SIG-M5 (cell line): Measurements from ENCODE around the gene CAPN13.

Source experiments
- DNase-seq: peaks from one replicate; lab custom pipeline; 2025; lab: John Stamatoyannopoulos, UW

Gene CAPN13, protein sequence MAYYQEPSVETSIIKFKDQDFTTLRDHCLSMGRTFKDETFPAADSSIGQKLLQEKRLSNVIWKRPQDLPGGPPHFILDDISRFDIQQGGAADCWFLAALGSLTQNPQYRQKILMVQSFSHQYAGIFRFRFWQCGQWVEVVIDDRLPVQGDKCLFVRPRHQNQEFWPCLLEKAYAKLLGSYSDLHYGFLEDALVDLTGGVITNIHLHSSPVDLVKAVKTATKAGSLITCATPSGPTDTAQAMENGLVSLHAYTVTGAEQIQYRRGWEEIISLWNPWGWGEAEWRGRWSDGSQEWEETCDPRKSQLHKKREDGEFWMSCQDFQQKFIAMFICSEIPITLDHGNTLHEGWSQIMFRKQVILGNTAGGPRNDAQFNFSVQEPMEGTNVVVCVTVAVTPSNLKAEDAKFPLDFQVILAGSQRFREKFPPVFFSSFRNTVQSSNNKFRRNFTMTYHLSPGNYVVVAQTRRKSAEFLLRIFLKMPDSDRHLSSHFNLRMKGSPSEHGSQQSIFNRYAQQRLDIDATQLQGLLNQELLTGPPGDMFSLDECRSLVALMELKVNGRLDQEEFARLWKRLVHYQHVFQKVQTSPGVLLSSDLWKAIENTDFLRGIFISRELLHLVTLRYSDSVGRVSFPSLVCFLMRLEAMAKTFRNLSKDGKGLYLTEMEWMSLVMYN

GRCh38 chr2:30807249-30807648, at the start of gene CAPN13:
Gene CAPN13 (minus strand): TSS chr2:30807446. CDS start chr2:30787325, 20,121 bp downstream.
- DNase-seq = no peak

DNA sequence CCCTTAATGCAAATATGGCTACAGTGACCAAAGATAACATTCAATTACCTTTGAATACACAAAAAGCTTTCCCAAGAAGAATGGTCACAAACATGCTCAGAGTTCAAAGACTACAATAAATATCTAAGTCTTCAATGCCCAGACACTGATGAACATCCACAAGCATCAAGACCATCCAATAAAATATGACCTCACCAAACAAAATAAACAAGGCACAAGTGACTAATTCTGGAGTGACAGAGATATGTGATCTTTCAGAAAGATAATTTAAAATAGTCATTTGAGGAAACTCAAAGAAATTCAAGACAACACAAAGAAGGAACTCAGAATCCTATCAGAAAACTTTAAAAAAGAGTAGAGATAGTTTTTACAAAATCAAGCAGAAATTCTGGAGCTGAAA, 40.6 kb upstream of the CAPN13 start:
- no peak for DNase-seq

GRCh38 chr2:30847329-30847728, 40.1 kb upstream of the CAPN13 start:
- DNase-seq = no peak

DNA sequence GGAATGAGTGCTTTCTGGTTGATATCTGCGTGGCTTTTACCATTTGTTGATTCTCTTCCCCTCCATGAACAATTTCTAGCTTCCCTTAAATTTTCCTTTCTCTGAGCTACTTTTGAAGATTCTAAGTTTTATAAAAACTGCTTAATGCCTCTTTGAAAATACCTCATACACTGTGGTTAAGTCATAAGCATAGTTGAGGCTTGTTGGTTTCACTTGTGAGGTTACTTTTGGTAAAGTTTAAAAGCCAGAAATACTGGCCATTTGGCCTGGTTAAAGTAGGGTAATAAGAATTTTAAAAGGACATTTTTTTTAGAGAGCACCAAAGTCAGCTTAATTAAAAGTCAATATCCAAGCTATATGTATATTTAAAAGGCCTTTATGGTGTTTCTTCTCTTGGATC, 21.3 kb upstream of the CAPN13 start:
- no peak for DNase-seq

- no peak for DNase-seq
Observed at GRCh38 chr2:30826916-30827315, 19.7 kb upstream of the CAPN13 start.

- DNase-seq = no peak
Observed at GRCh38 chr2:30826481-30826880, 19.2 kb upstream of the CAPN13 start.

- no peak for DNase-seq
Observed at GRCh38 chr2:30823452-30823851, 16.2 kb upstream of the CAPN13 start.

- no peak for DNase-seq
Observed at GRCh38 chr2:30821960-30822359, 14.7 kb upstream of the CAPN13 start.

DNA sequence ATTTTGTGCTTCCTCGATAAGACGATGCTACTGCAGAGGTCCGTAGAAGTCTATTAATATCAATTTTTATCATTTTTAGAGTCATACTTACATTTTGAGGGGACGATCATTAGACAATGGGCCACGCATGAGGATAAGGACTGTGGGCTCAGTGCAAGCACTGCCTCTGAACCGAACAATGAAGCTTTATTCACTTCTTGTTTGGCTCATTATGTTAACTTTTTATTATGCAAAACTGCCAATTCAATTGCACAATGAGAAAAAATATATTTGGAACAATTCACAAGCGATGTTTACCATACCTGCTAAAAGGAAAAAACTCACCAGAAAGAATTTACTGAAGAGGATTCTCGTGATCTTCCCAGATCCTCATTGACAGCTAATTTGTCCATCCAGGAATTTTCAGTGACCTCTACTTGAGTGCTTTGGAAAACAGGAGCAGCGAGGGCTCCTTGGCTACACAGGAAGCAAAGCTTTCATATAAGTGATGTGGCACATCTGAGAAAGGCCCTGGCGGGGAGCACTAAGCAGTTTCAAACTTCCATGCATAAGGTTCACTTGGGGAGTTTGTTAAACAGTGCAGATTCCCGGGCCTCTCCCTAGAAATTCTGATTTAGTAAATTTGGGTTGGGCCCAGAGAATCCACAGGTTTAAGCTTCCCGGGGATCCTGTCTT, 13.3 kb upstream of the CAPN13 start:
- no peak for DNase-seq

- no peak for DNase-seq
Observed at GRCh38 chr2:30809938-30810337, 2.7 kb upstream of the CAPN13 start.

- no peak for DNase-seq
Observed at GRCh38 chr2:30808695-30809094, 1.4 kb upstream of the CAPN13 start.

- no peak for DNase-seq
Observed at GRCh38 chr2:30803281-30803680, 4.0 kb downstream of the CAPN13 start.

DNA sequence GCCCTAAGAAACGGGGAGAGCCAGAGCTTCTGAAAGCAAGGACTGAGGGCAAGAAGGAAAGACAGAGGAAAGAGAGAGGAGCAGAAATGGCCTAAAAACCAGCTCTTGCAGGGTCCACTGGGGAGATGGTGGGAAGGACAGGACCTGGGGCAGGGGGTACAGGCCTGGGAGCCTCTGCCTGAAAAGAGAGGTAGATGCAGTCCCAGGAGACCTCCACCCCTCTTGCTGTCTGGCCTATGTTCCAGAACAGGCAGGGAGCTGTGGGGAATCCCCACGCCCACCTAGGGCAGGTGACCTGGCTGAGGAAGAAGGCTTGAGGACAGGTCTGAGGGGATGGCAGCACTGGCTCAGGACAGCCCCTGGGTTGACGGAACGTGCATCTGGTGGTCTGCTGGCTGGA, 4.6 kb downstream of the CAPN13 start:
- DNase-seq = no peak

DNA sequence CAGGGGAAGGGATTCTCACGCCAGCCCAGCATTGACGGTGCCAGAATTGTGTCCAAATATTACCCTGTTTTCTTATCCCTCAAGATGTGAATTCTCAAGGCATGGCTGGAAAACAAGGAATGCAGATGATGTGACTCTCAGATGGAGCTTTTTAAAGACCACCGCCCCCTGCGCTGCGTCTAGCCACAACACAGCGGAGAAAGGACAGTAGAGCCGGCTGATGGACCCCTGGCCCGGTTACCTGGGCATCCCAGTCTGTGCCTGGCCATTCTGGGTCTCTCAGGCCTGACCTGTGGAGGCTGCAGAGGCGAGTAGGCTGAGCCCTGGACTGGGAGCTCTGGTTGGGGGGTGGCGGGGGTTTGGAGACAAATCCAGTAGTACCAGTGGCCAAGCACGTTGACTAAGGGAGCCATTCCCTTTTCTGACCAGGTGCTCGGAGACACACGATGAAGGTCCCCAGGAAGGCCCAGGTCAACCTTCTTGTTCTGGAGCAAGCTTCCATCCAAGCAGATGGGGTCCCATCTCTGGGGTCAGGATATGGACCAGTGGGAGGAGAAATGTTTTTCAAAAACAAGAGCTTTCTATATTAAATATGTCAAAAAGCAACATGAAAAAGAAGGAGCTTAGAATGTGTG, 5.3 kb downstream of the CAPN13 start:
- no peak for DNase-seq

GRCh38 chr2:30800159-30800558, 7.1 kb downstream of the CAPN13 start:
- DNase-seq = no peak

DNA sequence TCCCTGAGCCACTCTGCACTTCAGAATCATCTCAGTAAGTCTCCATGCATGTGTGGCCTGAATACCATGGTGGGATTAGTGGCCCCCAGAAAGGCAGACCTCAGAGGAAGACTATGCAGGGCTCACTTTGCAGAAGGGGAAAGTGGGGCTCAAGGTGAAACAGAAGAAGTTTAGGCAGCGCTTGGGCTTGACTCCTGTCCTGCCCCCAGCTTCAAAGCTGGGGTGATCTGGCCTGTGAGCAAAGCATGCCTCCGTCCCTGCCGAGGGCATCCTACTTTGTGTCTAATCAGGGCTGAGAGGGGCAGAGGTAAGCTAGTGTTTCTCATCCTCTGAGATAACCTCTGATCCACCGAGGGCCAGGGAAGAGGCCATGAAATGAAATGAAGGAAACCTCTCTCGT, 7.9 kb downstream of the CAPN13 start:
- no peak for DNase-seq

DNA sequence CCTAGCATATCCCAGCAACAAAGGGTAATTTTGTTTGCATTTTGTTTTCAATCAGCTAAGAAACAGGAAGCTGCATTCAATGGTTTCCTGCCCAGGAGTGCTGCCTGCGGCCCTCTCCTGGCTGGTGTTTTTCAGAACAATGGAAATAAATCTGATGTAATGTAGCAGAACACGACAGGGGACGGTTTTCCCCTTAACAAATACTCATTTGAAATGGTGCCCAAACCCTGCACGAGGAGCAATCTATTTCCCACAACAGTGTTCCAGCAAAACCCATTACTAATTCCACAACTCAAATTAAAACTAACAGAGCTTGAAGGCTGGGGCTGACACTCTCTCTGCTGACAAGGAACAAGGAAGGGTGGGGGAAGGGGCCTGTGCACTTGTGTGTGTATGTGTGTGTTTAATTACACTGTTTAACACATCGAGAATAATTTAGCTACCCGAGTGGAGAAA, 8.7 kb downstream of the CAPN13 start:
- no peak for DNase-seq

DNA sequence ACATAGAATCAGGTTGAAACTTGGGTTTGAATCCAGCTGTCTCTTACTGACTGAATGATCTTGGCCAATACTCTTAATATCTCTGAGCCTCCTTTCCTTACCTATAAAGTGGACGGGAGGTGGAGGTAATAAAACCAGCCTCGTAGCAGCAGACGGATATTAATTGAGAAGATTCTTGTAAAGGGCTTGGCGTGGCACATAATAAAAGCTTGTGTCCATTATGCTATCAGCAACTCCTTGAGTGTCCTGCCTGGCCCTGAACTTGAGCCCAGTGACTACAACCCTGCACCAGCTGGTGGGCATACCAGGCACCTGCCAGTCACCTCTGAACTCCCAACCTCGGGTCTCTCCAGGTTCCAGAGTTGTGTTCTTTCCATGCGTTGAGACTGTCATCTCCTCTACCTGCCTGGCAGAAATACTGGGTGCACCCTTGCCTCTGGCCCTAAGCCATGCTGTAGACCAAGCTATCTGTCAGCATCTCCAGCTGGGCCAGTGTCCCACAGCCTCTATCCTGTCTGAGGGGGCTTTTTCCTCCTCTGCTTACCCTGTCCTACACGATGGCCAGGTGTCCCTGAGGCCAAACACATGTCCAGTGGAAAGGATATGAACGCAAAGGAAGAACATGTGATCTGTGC, 9.7 kb downstream of the CAPN13 start:
- DNase-seq = no peak

GRCh38 chr2:30796699-30797098, 10.5 kb downstream of the CAPN13 start:
- no peak for DNase-seq

DNA sequence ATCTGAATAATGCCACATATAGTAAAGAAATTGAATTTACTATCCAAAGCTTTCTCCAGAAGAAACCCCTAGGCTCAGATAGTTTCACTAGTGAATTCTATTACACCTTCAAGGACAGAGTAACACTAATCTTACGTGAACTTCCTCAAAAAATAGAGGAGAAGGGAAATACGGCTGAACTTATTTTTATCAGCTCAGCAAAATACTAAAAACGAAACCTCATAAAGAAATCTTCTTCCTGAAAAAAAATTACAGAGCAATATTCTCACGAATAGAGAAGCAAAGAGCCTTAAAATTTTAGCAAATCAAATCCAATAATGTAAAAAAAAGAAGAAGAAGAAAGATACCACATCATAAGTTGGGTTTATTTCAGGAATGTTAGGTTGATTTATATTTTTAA, 14.7 kb downstream of the CAPN13 start:
- DNase-seq = peak; percentile 86

DNA sequence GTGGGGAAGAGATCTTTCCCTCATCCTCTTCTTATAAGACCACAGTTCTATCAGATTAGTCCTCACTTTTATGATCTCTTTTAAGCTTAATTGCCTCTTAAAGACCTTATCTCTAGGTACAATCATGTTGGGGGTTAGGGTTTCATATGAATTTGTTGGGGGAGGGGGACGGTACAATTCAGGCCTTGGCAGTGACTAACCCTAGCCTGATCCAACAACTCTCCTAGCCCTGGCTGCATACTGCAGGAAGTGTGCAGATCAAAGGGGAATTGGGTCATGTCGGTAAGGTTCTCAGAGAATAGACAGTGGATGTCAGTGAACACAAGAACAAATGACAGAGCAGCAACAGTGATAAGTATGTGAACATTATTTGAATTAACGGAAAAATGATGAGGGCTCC, 16.4 kb downstream of the CAPN13 start:
- no peak for DNase-seq

GRCh38 chr2:30789670-30790210, 17.5 kb downstream of the CAPN13 start:
- no peak for DNase-seq
